SHP77 treated with DMSO at 0.1 percent for 48 hours (cell line): ENCODE measurements around the gene OBP2B.

Experiments used
- DNase-seq: peaks from one replicate; lab custom pipeline; 2025; lab: John Stamatoyannopoulos, UW

OBP2B gene

DNA sequence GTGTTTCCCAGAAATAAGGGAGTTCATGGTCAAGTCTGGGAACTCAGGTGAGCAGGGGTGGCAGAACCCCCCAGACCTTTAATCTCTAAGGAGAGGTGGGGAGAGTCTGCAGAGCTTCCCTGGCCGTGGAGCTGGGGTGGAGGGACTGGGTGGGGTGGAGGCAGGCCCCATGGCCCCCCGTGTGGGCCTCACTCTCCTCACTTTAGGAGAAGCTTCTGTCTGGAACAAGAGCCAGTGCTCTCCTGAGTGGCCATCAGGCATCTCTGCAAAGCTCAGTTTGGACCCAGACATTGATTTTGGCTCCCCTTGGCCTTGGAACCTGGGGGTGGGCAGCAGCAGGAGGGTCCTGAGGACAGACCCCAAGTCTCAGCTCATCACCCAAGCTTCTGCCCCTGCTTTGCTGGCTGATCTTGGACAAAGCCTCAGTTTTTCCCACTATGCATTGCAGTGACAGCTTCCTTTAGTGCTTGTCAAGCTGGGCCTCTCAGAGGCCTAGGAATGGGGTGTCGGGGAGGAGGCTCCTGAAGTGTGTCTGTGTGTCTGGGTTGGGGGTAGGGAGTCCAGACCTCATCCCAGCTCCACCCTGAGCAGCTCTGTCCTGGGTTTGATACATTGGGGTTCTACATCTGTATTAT, 41.8 kb downstream of the OBP2B start:
- DNase-seq: no peak

DNA sequence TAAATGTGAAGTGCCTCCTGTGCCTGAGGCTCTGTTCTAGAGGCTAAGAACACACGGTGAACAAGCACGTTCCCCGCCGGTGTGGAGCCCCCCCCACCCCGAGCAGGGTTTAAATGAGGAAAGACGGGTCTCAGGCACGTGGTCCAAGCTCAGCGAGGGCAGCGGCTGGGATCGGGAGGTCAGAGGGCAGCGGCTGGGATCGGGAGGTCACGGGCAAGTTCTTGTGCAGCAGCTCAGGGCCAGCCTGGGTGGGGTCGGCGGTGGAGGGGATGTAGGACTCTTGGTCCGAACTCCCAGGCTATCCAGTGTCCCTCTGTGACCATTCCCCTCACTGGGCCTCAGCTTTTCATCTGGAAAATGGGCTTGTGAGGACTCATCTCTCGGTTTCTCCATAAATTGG, 42.7 kb downstream of the OBP2B start:
- DNase-seq: no peak

GRCh38 chr9:133165452-133165730, 43.7 kb downstream of the OBP2B start:
- DNase-seq: no peak

- no peak for DNase-seq
Measured at GRCh38 chr9:133164191-133164590, 44.9 kb downstream of the OBP2B start.

GRCh38 chr9:133163504-133164172, 45.4 kb downstream of the OBP2B start, which contains the start of gene GBGT1:
Gene GBGT1, minus strand, starts transcription at chr9:133163914. Its CDS starts 1,502 bp downstream, at chr9:133162412.
- DNase-seq: no peak

DNA sequence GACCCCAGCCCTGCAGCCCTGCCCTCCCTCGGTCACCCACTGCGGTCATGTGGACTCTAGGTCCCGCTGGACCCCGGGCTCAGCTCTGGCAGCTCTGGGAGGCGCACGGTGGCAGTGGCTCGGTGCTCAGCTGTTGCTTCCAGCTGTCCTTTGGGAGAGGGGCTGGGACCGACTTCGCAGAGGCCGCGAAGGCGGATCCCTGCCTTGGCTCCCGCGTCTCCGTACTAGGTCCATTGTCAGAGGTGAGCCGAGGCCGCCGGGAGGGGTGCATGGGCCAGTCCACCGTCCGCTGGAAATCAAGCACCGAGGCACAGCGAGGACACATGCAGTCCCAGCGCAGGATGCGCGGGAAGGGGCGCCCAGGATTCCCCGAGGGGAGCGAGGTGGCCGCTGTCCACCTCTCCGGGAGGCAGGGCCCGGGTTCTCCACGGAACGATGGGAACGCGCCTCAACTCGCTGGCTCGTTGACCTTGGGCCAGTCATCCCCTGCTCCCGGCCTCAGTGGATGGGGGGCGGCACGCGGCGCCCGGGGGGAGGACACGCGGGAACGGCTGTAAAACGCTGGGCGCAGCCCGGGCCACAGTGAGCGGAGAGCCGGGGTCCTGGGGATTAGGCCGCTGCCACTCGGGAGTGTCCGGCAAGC, 46.1 kb downstream of the OBP2B start:
- DNase-seq: no peak

DNA sequence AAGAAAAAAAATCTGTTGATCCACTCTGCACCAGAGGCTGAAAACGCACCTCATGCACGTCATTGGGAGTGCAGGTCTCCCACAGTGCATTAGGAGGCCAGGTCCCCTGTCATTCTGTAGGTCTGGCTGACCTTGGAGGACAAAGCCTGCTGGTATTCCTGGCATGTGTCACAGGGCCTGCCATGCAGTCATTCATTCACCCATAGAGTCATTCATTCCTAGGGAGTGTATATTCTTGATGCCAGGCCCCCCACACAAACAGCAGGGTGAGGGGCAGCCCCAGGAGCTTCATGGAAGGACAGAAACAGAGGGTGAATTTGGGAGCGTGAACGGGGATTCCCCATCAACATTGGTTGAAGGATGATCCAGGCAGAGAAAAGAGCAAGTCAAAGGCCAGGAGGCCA, 47.5 kb downstream of the OBP2B start:
- DNase-seq: no peak

GRCh38 chr9:133160742-133161546, 48.1 kb downstream of the OBP2B start:
- DNase-seq: peak; percentile 23

- no peak for DNase-seq
Measured at GRCh38 chr9:133158695-133159094, 50.4 kb downstream of the OBP2B start.
